ENCODE results near the gene MCTP1.

DNA sequence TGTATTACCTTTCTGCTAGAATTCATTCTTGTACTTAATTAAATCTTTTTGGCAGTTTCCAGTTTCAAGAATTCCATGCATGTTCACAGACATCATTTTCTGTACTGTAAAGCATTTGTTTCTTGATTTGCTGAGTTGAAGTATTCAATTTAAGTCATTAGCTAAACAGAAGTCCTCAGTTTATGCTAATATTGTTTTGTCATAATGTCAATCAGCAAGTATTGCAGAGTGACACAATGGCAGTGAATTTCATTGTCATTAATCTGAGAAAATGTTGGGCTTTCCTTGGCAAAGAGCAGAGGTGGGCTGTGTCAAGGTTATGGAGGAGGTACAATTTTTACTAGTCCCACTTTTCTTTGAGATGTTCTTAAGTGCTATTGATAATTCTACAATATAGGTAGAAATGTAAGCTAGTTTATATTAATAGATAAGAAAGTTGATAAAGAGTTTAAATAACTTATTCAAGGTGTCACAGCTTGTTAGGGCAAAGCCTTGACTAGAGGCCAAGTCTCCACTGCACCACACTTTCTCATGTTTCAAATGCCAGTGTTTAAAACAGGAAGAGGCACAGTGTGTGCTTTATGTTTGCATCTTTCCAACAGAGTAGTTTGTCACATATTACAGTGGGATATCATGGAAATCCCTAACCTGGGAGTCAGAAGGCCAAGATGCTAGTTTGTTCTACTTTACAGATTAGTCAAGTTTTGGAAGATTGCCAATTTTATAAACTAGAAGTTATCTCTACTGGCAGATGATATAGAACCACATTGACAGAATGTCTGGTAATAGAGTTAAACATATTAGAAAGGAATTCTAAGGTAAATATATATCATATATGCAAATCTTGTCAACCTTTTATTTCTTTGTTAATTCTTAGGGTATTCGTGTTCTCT lies 610.2 kb downstream of the MCTP1 start:
- TF ChIP-seq CTCF (IDR thresholded peaks at IDR 0.05; ENCODE audit: poor library complexity) = no peak
- TF ChIP-seq EZH2 (IDR thresholded peaks at IDR 0.05; ENCODE audit: borderline replicate concordance) = no peak
- TF ChIP-seq EZH2phosphoT487 (IDR thresholded peaks at IDR 0.05; ENCODE audit: low read depth, severe bottlenecking, unreplicated experiment) = no peak

Measured in hepatocyte (in vitro differentiated cells).